Loucy (cell line): ENCODE results near the gene CCDC69.

ENCODE experiments used
- H2AFZ ChIP-seq: fragments of 200-600 bp; sonication (generic); 2 replicates; pipeline ENCODE4 v1.6.0; 2016; ENCODE audit warnings: antibody characterized with exemption, mild to moderate bottlenecking, low read length, moderate library complexity
- H3F3A ChIP-seq: fragments of 200-600 bp; 2 replicates; pipeline ENCODE4 v1.6.0; 2016; ENCODE audit warnings: antibody characterized with exemption, low read depth, mild to moderate bottlenecking
- H3K27me3 ChIP-seq: fragments of 200-600 bp; sonication (generic); 2 replicates; pipeline ENCODE4 v1.6.1; 2014; ENCODE audit warnings: low read length, mild to moderate bottlenecking; ENCODE audit not compliant: insufficient read depth, poor library complexity, severe bottlenecking
- H3K36me3 ChIP-seq: fragments of 200-600 bp; sonication (generic); 2 replicates; pipeline ENCODE4 v1.6.1; 2016; ENCODE audit warnings: low read length; ENCODE audit not compliant: insufficient read depth
- H3K4me1 ChIP-seq: fragments of 200-600 bp; sonication (generic); 2 replicates; pipeline ENCODE4 v1.5.1; 2014; ENCODE audit warnings: low read length, mild to moderate bottlenecking; ENCODE audit not compliant: insufficient read depth, poor library complexity, severe bottlenecking
- H3K4me2 ChIP-seq: fragments of 200-600 bp; sonication (generic); 2 replicates; pipeline ENCODE4 v1.6.0; 2014; ENCODE audit warnings: antibody characterized with exemption, low read length, low read depth, mild to moderate bottlenecking; ENCODE audit not compliant: poor library complexity, severe bottlenecking
- H3K4me3 ChIP-seq: fragments of 200-600 bp; sonication (generic); 2 replicates; pipeline ENCODE4 v1.5.1; 2014; ENCODE audit warnings: low read length, mild to moderate bottlenecking, mixed read lengths; ENCODE audit not compliant: poor library complexity, severe bottlenecking
- H3K79me2 ChIP-seq: fragments of 200-600 bp; sonication (generic); 2 replicates; pipeline ENCODE4 v1.6.1; 2014; ENCODE audit warnings: low read length; ENCODE audit not compliant: insufficient read depth
- H3K9ac ChIP-seq: fragments of 200-600 bp; sonication (generic); 2 replicates; pipeline ENCODE4 v1.6.0; 2014; ENCODE audit warnings: mild to moderate bottlenecking, low read depth, low read length, moderate library complexity; ENCODE audit not compliant: poor library complexity, severe bottlenecking
- H3K9me2 ChIP-seq: fragments of 200-600 bp; sonication (generic); replicated peaks from 2 replicates; pipeline ENCODE4 v1.6.1; 2016; ENCODE audit warnings: low read depth, low read length, mixed read lengths
- H3K9me3 ChIP-seq: fragments of 200-600 bp; sonication (generic); 2 replicates; pipeline ENCODE4 v1.6.1; 2014; ENCODE audit warnings: mild to moderate bottlenecking, antibody characterized with exemption, low read length, low read depth; ENCODE audit not compliant: insufficient read depth
- H4K20me1 ChIP-seq: fragments of 200-600 bp; sonication (generic); 2 replicates; pipeline ENCODE4 v1.6.0; 2014; ENCODE audit warnings: antibody characterized with exemption, low read length, mild to moderate bottlenecking; ENCODE audit not compliant: insufficient read depth, poor library complexity, severe bottlenecking
- EZH2phosphoT487 ChIP-seq: fragments of 200-600 bp; IDR thresholded peaks from 2 replicates; pipeline ENCODE4 v1.6.1; 2018; ENCODE audit warnings: antibody characterized with exemption, mild to moderate bottlenecking, moderate library complexity, borderline replicate concordance
- TF ChIP-seq, protein P1 (sequence below): fragments of 200-600 bp; sonication (generic); conservative IDR thresholded peaks from 2 replicates; pipeline ENCODE4 v1.5.1; 2014; ENCODE audit warnings: mild to moderate bottlenecking, antibody characterized with exemption, low read length

CCDC69 gene

DNA sequence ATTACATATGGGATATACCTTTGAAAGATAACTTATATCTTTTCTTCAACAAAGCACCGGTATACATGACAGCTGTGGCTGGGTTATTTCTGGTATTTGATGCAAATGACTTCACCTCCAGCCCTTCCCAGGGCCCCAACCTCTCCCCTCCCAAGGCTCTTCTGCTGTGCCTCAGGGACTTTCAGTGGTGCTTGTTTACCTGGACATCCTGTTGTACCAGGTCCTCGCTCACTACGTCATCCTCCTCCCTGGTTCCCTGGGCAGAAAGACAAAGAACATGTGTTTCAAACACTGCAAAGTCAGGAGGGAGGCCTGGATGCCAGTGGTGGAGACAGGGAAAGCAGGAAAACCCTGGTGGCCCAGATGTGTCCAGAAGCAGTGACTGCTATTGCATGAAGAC is 89.7 kb downstream of the CCDC69 start:
- no peaks in the 10 kb centered on the region for H3K4me1 ChIP-seq

DNA sequence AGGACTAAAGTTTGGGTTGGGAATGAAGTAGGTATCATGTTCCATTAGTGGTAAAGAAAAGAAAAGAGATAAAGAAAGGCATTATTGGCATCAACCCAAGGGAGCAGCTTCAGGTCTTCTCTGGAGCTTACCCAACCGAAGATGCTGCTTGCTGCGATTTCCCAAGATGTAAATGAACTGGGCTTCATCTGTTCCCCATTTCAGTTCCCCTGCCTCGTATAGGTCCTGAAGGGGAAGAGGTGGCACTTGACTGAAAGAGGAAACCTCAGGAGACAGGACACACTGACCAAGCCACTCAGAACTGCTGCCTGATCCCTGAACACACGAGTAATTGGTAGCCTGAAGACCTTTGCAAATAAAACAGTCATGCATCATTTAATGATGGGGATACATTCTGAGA is 90.9 kb downstream of the CCDC69 start:
- Histone ChIP-seq H3K79me2 (no peaks in the 10 kb centered on the region; the same call in 1 of the 2 replicates), H3K4me1 (no peaks in the 10 kb centered on the region), H3K4me2 (no peak overlapping the region), H3K9me3 (no peaks in the 10 kb centered on the region), H3K9me2 (no peaks in the 10 kb centered on the region), H3K9ac (no peak overlapping the region), H4K20me1 (no peaks in the 10 kb centered on the region), H2AFZ (no peak overlapping the region), H3K27me3 (no peaks in the 10 kb centered on the region), H3K4me3 (no peak overlapping the region), H3F3A (no peaks in the 10 kb centered on the region), H3K36me3 (peaks cover 100% of the 10 kb centered on the region)
- no peak for TF ChIP-seq EZH2phosphoT487
- TF ChIP-seq, protein P1, sequence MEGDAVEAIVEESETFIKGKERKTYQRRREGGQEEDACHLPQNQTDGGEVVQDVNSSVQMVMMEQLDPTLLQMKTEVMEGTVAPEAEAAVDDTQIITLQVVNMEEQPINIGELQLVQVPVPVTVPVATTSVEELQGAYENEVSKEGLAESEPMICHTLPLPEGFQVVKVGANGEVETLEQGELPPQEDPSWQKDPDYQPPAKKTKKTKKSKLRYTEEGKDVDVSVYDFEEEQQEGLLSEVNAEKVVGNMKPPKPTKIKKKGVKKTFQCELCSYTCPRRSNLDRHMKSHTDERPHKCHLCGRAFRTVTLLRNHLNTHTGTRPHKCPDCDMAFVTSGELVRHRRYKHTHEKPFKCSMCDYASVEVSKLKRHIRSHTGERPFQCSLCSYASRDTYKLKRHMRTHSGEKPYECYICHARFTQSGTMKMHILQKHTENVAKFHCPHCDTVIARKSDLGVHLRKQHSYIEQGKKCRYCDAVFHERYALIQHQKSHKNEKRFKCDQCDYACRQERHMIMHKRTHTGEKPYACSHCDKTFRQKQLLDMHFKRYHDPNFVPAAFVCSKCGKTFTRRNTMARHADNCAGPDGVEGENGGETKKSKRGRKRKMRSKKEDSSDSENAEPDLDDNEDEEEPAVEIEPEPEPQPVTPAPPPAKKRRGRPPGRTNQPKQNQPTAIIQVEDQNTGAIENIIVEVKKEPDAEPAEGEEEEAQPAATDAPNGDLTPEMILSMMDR, result no peak

More for the DNA sequence above, 89.7 kb downstream of the CCDC69 start:
- H4K20me1 ChIP-seq, result peaks cover 3% of the 10 kb centered on the region
- H3K4me3 ChIP-seq, result no peak overlapping the region
- no peaks in the 10 kb centered on the region; the same call in 1 of the 2 replicates for H3K79me2 ChIP-seq
- no peaks in the 10 kb centered on the region for H3K27me3 ChIP-seq
- H3K36me3 ChIP-seq, result peaks cover 100% of the 10 kb centered on the region
- no peaks in the 10 kb centered on the region for H3K9me3 ChIP-seq
- no peaks in the 10 kb centered on the region for H3F3A ChIP-seq
- H2AFZ ChIP-seq, result no peak overlapping the region
- no peak overlapping the region for H3K9ac ChIP-seq
- no peak for TF ChIP-seq EZH2phosphoT487
- TF ChIP-seq, protein P1, result no peak
- H3K4me2 ChIP-seq, result no peak overlapping the region
- no peaks in the 10 kb centered on the region for H3K9me2 ChIP-seq
